IMR-90 (cell line): Measurements from ENCODE around the gene NAP1L1. TPM values are rescaled to one million over a fixed set of nuclear protein-coding genes. Genes with fewer than 3 reads are reported as not detected.

Source experiments
- ATAC-seq: fragments of 200-7000 bp; cut with Tn5 transposase; 2 replicates; pipeline ENCODE4 v1.9.1; 2020; ENCODE audit warnings: low read depth, mild to moderate bottlenecking, moderate library complexity
- BruUV-seq: library from RNA; stranded (reverse); fragments of 400-500 nt; replicated peaks from 2 replicates; lab custom pipeline; 2021; lab: Mats Ljungman, UMichigan
- CTCF ChIA-PET: fragments of 300-600 bp; formaldehyde crosslinking; extraction: SDS; loops from one replicate; lab custom pipeline; 2021; ENCODE audit warnings: antibody characterized with exemption; lab: Yijun Ruan, JAX
- POLR2A ChIA-PET: fragments of 300-600 bp; sonication (Branson Sonifier 250); formaldehyde crosslinking; loops from one replicate; lab custom pipeline; 2022; ENCODE audit warnings: antibody characterized with exemption; ENCODE audit not compliant: unreplicated experiment; lab: Charles Lee
- DNase-seq: peaks from one replicate; pipeline ENCODE4 v3.0.0; 2013
- H2AFZ ChIP-seq: replicated peaks from 2 replicates; pipeline ENCODE3; 2013; ENCODE audit warnings: low read length, mild to moderate bottlenecking; ENCODE audit not compliant: poor library complexity
- H2AK5ac ChIP-seq: 2 replicates; pipeline ENCODE4 v1.6.1; 2013; ENCODE audit warnings: low read depth, low read length, inconsistent platforms
- H2AK9ac ChIP-seq: replicated peaks from 2 replicates; pipeline ENCODE3; 2013; ENCODE audit warnings: mild to moderate bottlenecking, low read depth, low read length, moderate library complexity; ENCODE audit not compliant: poor library complexity
- H2BK120ac ChIP-seq: 2 replicates; pipeline ENCODE4 v1.6.1; 2013; ENCODE audit warnings: low read depth, low read length, inconsistent platforms
- H2BK15ac ChIP-seq: 3 replicates; pipeline ENCODE4 v1.6.1; 2013; ENCODE audit warnings: low read depth, low read length, inconsistent platforms
- H2BK20ac ChIP-seq: 2 replicates; pipeline ENCODE4 v1.6.1; 2013; ENCODE audit warnings: low read depth, mild to moderate bottlenecking, inconsistent platforms, low read length, moderate library complexity
- H2BK5ac ChIP-seq: 2 replicates; pipeline ENCODE4 v1.6.1; 2013; ENCODE audit warnings: mild to moderate bottlenecking, low read depth, low read length, inconsistent platforms; ENCODE audit not compliant: poor library complexity, severe bottlenecking
- H3K14ac ChIP-seq: replicated peaks from 2 replicates; pipeline ENCODE4 v1.6.1; 2013; ENCODE audit warnings: low read depth, low read length, inconsistent platforms
- H3K18ac ChIP-seq: 2 replicates; pipeline ENCODE4 v1.6.1; 2013; ENCODE audit warnings: low read depth, low read length, control low read depth
- H3K23ac ChIP-seq: 2 replicates; pipeline ENCODE4 v1.6.1; 2013; ENCODE audit warnings: low read depth, low read length, inconsistent platforms
- H3K27ac ChIP-seq: 2 replicates; pipeline ENCODE4 v1.5.1; 2013; ENCODE audit warnings: mild to moderate bottlenecking, control low read depth, low read length; ENCODE audit not compliant: insufficient read depth
- H3K27me3 ChIP-seq: 2 replicates; pipeline ENCODE4 v1.6.1; 2013; ENCODE audit warnings: low read length; ENCODE audit not compliant: control insufficient read depth, insufficient read depth
- H3K36me3 ChIP-seq: 2 replicates; pipeline ENCODE4 v1.6.1; 2013; ENCODE audit warnings: low read length, mixed read lengths; ENCODE audit not compliant: control insufficient read depth, insufficient read depth
- H3K4ac ChIP-seq: 2 replicates; pipeline ENCODE4 v1.6.1; 2013; ENCODE audit warnings: low read depth, low read length, inconsistent platforms
- H3K4me1 ChIP-seq: 2 replicates; pipeline ENCODE4 v1.6.1; 2013; ENCODE audit warnings: low read length, mixed read lengths; ENCODE audit not compliant: control insufficient read depth, insufficient read depth
- H3K4me2 ChIP-seq: 2 replicates; pipeline ENCODE4 v1.6.1; 2013; ENCODE audit warnings: low read depth, mild to moderate bottlenecking, control low read depth, low read length, moderate library complexity
- H3K4me3 ChIP-seq: 2 replicates; pipeline ENCODE4 v1.5.1; 2013; ENCODE audit warnings: low read depth, mild to moderate bottlenecking, control low read depth, low read length, moderate library complexity; ENCODE audit not compliant: insufficient read depth
- H3K56ac ChIP-seq: 2 replicates; pipeline ENCODE4 v1.6.1; 2013; ENCODE audit warnings: low read length, inconsistent platforms; ENCODE audit not compliant: insufficient read depth; ENCODE audit errors: extremely low read depth
- H3K79me1 ChIP-seq, 2 experiments: 2 replicates each; pipeline ENCODE4 v1.6.1; 2013; ENCODE audit warnings: low read length in 2 of 2, inconsistent platforms in 1 of 2, low read depth in 1 of 2
- H3K9ac ChIP-seq: 2 replicates; pipeline ENCODE4 v1.6.1; 2013; ENCODE audit warnings: low read depth, low read length, control low read depth
- H3K9me1 ChIP-seq: 2 replicates; pipeline ENCODE4 v1.6.1; 2013; ENCODE audit warnings: low read length, inconsistent platforms; ENCODE audit not compliant: insufficient read depth
- H3K9me3 ChIP-seq: 2 replicates; pipeline ENCODE4 v1.6.1; 2013; ENCODE audit warnings: low read length; ENCODE audit not compliant: control insufficient read depth, insufficient read depth
- H4K20me1 ChIP-seq: 2 replicates; pipeline ENCODE4 v1.6.1; 2013; ENCODE audit warnings: low read length, inconsistent platforms; ENCODE audit not compliant: insufficient read depth
- H4K5ac ChIP-seq: 2 replicates; pipeline ENCODE4 v1.6.1; 2013; ENCODE audit warnings: mild to moderate bottlenecking, low read depth, low read length, control low read depth
- H4K8ac ChIP-seq, 2 experiments: 2 replicates each; pipeline ENCODE4 v1.6.1; 2013; ENCODE audit warnings: low read depth in 2 of 2, low read length in 2 of 2, control low read depth in 1 of 2, inconsistent platforms in 1 of 2
- H4K91ac ChIP-seq: 2 replicates; pipeline ENCODE4 v1.6.1; 2013; ENCODE audit warnings: low read depth, low read length, inconsistent platforms; ENCODE audit not compliant: insufficient read depth
- CTCF ChIP-seq: conservative IDR thresholded peaks from 2 replicates; pipeline ENCODE4 v1.5.1; 2012; ENCODE audit warnings: mild to moderate bottlenecking, low read depth, low read length, improper control_type of control experiment
- FOS ChIP-seq: fragments of 150-350 bp; IDR thresholded peaks from 2 replicates; pipeline ENCODE4 v1.6.1; 2016; ENCODE audit warnings: low read depth, low read length
- MAZ ChIP-seq: IDR thresholded peaks from 2 replicates; pipeline ENCODE4 v1.6.1; 2012; ENCODE audit warnings: low read depth, mild to moderate bottlenecking, low read length, improper control_type of control experiment, moderate library complexity, borderline replicate concordance
- WGBS, 2 experiments: methylation state at CpG; one replicate each; pipeline versions ENCODE4 v1.1.5 to v1.1.7; 2013; ENCODE audit warnings: missing lambda C conversion rate in 2 of 2; ENCODE audit not compliant: insufficient read length in 1 of 2; ENCODE audit errors: extremely low coverage in 2 of 2; 5-methylcytosine and 5-hydroxymethylcytosine counted together
- dilution Hi-C: fragments of 300-500 bp; cut with HindIII; formaldehyde crosslinking; loops from one replicate; pipeline ENCODE4 v1.14.3; 2018; ENCODE audit warnings: low sequenced_read_pairs; ENCODE audit not compliant: unreplicated experiment
- in situ Hi-C: fragments of 300-500 bp; cut with MboI; formaldehyde crosslinking; loops from 3 replicates; pipeline ENCODE4 v1.14.3; 2019; ENCODE audit warnings: low sequenced_read_pairs, inconsistent platforms, mixed read lengths
- intact Hi-C: fragments of 100-400 bp; cut with micrococcal nuclease; formaldehyde crosslinking; loops from 2 replicates; pipeline ENCODE4 v1.10.0; 2022
- polyA plus RNA-seq, 3 experiments: library from polyadenylated mRNA; depleted of rRNA; stranded (reverse); fragments of >200 nt; gene quantifications; 2 replicates each; pipeline ENCODE4 v1.2.3, GENCODE V29; 2012; ENCODE audit warnings: low replicate concordance in 1 of 3
- total RNA-seq: library from RNA; depleted of rRNA; stranded (reverse); fragments of >200 nt; gene quantifications from 2 replicates; pipeline ENCODE4 v1.2.3, GENCODE V29; 2012

The NAP1L1 gene
- total and polyA plus RNA-seq, 2 of the 4 experiments (the other 2 are of a cell fraction), result 86.4 to 200 TPM

- Histone ChIP-seq H3K23ac (peak overlapping the region; percentile 57; the same call in 1 of the 2 replicates), H3K9me1 (peaks cover 8% of the 10 kb centered on the region; the same call in 1 of the 2 replicates), H3K79me1 (peaks cover 0 to 17% of the 10 kb centered on the region in 2 experiments; a peak in 2 of 4 replicates), H2BK15ac (peak overlapping the region; percentile 63; the same call in 1 of the 3 replicates), H4K8ac (peak overlapping the region; percentile 53 to 84; a peak in 3 of 4 replicates), H3K18ac (peak overlapping the region; percentile 66; the same call in 1 of the 2 replicates), H2AK9ac (no peak overlapping the region), H3K14ac (peak overlapping the region; percentile 77), H2AFZ (no peak overlapping the region), H2BK120ac (peak overlapping the region; percentile 83), H4K5ac (no peak overlapping the region; the same call in 1 of the 2 replicates), H3K27me3 (no peaks in the 10 kb centered on the region), H2AK5ac (peak overlapping the region; percentile 84), H3K4me3 (no peak overlapping the region), H3K9ac (no peak overlapping the region), H3K4me1 (peaks cover 13% of the 10 kb centered on the region), H4K91ac (peak overlapping the region; percentile 64), H3K27ac (peak overlapping the region; percentile 70), H3K36me3 (peaks cover 15% of the 10 kb centered on the region), H3K4me2 (no peak overlapping the region), H3K9me3 (no peaks in the 10 kb centered on the region), H4K20me1 (peaks cover 16% of the 10 kb centered on the region; the same call in 1 of the 2 replicates), H2BK20ac (peak overlapping the region; percentile 73), H3K4ac (peak overlapping the region; percentile 78), H3K56ac (peak overlapping the region; percentile 48; the same call in 1 of the 2 replicates), H2BK5ac (peak overlapping the region; percentile 82)
- dilution Hi-C loops (no loop called here), intact Hi-C loops (loop anchor here (2.0 kb wide), 1 partner anchor 317 kb away; no protein-coding TSS in a partner anchor), in situ Hi-C loops (loop anchor here (5.0 to 10.0 kb wide), 2 partner anchors 72 to 329 kb away; no protein-coding TSS in a partner anchor)
- DNase-seq (peak; percentile 56), ATAC-seq (no peak)
- TF ChIP-seq MAZ, result no peak
- no peak for TF ChIP-seq CTCF
- TF ChIP-seq FOS, result no peak
- no TSS peak for BruUV-seq
- ChIA-PET POLR2A (interaction anchor here (0.5 to 1.7 kb wide), 15 partner anchors 9 to 926 kb away, joined by 3 to 8 read pairs (median 4); no protein-coding TSS in a partner anchor), CTCF (interaction anchor here (0.6 to 1.0 kb wide), 3 partner anchors 44 to 399 kb away, joined by 3 to 5 read pairs (median 4); no protein-coding TSS in a partner anchor)
- WGBS, 2 experiments, result 100% methylated on average over 5 of the region's 8 CpGs; no CpG with 5 or more reads in 1 of the 2 experiments
Observed at GRCh38 chr12:76024102-76024781, 60.2 kb downstream of the NAP1L1 start.
